ENCODE data around the gene PRRT2.

DNA sequence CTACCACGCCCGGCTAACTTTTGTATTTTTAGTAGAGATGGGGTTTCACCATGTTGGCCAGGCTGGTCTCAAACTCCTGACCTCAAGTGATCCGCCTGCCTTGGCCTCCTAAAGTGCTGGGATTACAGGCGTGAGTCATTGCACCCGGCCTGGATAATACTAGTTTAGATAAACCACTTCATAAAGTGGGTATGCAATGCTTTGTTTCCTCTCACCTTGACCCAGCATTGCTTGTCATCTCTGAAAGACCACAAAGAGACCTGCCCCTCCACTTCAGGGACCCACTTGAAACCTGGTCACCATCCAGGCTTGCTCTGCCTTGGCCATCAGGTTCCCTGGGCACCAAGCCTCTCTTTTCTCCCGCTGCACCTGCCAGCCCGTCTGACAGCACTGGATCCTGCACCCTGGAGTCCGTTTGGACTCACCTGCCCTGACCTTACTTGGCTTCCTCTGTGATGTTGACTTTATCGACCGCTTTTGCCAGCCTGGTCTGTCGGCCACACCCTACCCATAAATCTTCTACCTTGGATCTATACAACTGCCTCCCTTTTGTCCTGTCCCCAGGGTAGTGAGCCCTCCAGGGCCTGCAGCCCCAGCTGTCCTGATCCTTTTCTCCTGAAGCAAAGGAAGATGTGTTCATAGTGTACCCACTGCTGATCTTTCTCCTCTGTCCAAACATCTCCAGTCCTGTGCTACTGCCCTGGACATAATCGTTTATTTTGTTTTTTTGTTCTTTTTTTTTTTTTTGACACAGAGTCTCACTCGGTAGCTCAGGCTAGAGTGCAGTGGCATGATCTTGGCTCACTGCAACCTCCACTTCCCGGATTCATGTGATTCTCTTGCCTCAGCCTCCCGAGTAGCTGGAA, 46.6 kb upstream of the PRRT2 start:
- TF ChIP-seq SMAD3 (CRISPR knock-in tag; IDR thresholded peaks at IDR 0.05; ENCODE audit: borderline replicate concordance): no peak
- no peak for TF ChIP-seq NFYB (CRISPR knock-in tag; conservative IDR thresholded peaks at IDR 0.05; ENCODE audit: low read depth)
- TF ChIP-seq, protein P1, sequence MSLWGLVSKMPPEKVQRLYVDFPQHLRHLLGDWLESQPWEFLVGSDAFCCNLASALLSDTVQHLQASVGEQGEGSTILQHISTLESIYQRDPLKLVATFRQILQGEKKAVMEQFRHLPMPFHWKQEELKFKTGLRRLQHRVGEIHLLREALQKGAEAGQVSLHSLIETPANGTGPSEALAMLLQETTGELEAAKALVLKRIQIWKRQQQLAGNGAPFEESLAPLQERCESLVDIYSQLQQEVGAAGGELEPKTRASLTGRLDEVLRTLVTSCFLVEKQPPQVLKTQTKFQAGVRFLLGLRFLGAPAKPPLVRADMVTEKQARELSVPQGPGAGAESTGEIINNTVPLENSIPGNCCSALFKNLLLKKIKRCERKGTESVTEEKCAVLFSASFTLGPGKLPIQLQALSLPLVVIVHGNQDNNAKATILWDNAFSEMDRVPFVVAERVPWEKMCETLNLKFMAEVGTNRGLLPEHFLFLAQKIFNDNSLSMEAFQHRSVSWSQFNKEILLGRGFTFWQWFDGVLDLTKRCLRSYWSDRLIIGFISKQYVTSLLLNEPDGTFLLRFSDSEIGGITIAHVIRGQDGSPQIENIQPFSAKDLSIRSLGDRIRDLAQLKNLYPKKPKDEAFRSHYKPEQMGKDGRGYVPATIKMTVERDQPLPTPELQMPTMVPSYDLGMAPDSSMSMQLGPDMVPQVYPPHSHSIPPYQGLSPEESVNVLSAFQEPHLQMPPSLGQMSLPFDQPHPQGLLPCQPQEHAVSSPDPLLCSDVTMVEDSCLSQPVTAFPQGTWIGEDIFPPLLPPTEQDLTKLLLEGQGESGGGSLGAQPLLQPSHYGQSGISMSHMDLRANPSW (CRISPR knock-in tag; conservative IDR thresholded peaks at IDR 0.05; ENCODE audit: low read depth): no peak
- TF ChIP-seq, protein P2, sequence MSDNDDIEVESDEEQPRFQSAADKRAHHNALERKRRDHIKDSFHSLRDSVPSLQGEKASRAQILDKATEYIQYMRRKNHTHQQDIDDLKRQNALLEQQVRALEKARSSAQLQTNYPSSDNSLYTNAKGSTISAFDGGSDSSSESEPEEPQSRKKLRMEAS (CRISPR knock-in tag; IDR thresholded peaks at IDR 0.05): no peak
- TF ChIP-seq, protein P3, sequence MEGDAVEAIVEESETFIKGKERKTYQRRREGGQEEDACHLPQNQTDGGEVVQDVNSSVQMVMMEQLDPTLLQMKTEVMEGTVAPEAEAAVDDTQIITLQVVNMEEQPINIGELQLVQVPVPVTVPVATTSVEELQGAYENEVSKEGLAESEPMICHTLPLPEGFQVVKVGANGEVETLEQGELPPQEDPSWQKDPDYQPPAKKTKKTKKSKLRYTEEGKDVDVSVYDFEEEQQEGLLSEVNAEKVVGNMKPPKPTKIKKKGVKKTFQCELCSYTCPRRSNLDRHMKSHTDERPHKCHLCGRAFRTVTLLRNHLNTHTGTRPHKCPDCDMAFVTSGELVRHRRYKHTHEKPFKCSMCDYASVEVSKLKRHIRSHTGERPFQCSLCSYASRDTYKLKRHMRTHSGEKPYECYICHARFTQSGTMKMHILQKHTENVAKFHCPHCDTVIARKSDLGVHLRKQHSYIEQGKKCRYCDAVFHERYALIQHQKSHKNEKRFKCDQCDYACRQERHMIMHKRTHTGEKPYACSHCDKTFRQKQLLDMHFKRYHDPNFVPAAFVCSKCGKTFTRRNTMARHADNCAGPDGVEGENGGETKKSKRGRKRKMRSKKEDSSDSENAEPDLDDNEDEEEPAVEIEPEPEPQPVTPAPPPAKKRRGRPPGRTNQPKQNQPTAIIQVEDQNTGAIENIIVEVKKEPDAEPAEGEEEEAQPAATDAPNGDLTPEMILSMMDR (IDR thresholded peaks at IDR 0.05): no peak
- TF ChIP-seq JUN (CRISPR knock-in tag; IDR thresholded peaks at IDR 0.05): no peak
- no peak for TF ChIP-seq CREB1 (CRISPR knock-in tag; IDR thresholded peaks at IDR 0.05)
- TF ChIP-seq ZNF263 (CRISPR knock-in tag; IDR thresholded peaks at IDR 0.05; ENCODE audit: low read depth): no peak
- no peak for TF ChIP-seq ZNF219 (CRISPR knock-in tag; IDR thresholded peaks at IDR 0.05; ENCODE audit: borderline replicate concordance)
